Measurements from ENCODE around the gene CHRNG.
"Not testable (repeated sequence)": the region's sequence is repeated elsewhere in the genome, so short reads cannot be mapped to it uniquely, and the experiment has no call there.

CHRNG gene

DNA sequence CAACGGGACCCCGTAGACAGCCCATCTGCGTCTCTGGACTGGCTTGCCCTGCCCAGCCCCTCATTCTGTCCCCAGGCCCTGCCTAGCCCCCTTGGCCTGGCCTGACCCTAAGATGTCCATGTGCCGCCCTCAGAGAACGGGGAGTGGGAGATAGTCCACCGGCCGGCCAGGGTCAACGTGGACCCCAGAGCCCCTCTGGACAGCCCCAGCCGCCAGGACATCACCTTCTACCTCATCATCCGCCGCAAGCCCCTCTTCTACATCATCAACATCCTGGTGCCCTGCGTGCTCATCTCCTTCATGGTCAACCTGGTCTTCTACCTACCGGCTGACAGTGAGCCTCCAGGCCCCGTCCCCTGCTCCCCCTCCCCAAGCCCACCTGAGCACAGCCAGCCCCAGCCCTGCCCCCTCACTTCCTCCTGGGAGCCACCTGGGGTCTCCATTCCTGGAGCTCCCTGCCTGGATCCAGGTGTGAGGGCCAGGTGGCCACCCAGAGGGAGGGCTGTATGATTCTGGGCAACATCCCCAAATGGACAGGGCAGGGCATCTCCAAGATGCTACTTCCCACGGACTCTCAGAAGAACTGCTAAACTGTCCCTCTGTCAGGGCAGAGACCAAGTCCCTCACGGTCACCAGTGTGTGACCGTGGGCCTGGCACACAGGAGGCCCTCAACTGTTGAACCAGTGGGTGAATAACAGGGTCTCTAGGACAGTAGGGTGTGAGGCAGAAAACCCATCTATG, 9.5 kb upstream of the CHRNG start:
- no peak for DNase-seq

DNA sequence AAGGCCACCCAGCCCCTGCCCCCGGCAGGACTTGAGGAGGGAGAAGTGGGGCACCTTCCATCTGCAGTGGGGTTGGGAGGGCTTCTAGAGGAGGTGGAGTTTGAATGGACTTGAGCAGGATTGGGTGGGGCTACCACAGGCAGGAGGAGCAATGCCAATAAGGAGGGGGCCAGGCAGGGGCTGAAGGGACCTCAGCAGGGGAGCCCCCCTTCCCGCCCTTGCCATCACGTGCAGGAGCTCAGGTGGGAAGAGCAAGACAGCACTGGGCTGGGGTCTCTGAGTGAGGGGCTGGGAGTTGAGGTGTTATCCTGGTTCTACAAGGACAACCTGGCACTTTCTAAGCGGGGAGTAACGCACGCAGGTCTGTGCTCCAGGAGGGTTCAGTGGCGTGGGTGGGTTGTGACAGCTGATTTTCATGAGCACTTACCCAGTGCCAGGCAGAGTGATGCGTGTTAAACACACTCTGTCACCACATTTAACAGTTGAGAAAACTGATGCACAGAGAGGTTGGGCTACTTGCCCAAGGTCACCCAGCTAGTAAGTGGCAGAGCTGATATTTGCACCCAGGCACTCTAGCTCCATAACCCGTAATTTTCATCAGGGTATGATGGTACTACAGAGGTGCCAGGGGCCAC, 8.7 kb upstream of the CHRNG start:
- no peak for DNase-seq

DNA sequence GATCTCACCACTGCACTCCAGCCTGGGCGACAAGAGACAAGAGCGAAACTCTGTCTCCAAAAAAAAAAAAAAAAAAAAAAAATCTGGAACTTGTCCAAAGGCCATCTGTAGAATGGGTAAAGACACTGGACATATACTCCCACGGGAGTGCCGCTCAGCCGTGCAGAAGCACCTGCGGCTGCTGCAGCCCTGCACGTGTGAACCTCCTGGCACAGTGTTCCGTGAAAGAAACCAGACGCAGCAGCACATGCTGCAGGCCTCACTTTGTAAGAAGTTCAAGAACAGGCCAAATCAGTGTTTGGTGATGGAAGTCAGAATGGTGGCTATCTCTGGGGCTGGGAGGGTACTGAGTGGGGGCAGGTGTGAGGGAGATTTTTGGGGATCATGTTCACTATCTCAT, 7.1 kb upstream of the CHRNG start:
- DNase-seq: no peak

DNA sequence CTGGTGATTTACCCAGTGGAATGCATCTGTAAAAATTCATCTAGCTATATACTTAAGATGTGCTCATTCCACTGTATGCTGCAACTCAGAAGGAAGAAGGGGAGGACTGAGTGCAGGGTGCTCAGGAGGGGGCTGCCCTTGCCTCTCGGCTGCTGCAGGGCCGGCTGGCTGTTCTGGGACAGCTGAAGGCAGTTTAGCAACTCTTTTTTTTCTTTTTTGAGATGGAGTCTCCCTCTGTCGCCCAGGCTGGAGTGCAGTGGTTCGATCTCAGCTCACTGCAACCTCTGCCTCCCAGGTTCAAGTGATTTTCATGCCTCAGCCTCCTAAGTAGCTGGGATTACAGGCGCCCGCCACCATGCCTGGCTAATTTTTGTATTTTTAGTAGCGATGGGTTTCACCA, 6.7 kb upstream of the CHRNG start:
- DNase-seq: not testable (repeated sequence)

DNA sequence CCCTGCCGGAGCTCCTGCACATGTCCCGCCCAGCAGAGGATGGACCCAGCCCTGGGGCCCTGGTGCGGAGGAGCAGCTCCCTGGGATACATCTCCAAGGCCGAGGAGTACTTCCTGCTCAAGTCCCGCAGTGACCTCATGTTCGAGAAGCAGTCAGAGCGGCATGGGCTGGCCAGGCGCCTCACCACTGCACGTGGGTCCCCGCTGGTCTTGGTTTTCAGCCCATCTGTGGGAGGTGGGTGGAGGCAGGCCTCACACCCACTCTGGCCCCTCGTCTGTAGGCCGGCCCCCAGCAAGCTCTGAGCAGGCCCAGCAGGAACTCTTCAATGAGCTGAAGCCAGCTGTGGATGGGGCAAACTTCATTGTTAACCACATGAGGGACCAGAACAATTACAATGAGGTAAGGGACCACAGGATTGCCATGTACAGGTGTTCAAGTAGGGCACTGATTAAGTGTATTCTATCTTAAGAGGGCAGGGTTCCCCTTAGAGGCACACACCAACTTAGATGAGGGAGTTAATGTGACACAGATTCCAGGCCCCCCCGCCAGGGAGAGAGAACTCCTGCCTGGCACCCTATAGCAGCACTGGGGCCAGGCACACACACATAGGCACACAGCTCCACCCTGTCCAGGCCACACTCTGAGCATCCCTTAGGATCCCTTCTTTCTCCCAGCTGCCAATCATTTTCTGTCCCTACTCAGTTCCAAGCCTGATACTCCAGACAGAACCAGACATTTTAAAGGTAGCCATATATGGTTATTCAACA, 5.4 kb upstream of the CHRNG start:
- no peak for DNase-seq

DNA sequence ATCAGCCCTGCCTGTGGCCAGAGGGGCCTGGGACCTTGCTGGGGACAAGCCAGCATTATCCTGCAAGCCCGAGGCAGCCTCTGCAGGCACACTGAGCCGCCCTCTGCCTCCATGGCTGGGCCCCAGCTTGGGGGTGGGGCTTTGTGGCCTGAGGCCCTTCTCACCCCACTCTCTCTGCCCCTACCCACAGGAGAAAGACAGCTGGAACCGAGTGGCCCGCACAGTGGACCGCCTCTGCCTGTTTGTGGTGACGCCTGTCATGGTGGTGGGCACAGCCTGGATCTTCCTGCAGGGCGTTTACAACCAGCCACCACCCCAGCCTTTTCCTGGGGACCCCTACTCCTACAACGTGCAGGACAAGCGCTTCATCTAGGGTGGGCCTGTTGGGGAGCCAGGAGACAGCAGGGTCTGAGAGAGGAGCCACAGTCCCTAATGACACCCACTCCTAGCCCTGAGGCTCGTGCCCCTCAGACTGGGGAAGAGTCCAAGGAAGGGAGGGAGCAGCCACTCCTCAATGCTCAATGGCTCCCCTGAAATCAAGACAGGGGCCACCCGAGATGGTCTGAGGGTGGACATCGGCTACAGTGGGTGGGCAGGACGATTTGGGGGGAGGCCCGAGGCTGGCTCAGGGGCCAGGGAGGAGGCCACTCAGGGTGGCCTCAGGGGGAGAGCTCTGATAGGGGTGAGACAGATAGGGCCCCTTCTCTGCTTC, 4.4 kb upstream of the CHRNG start:
- no peak for DNase-seq

DNA sequence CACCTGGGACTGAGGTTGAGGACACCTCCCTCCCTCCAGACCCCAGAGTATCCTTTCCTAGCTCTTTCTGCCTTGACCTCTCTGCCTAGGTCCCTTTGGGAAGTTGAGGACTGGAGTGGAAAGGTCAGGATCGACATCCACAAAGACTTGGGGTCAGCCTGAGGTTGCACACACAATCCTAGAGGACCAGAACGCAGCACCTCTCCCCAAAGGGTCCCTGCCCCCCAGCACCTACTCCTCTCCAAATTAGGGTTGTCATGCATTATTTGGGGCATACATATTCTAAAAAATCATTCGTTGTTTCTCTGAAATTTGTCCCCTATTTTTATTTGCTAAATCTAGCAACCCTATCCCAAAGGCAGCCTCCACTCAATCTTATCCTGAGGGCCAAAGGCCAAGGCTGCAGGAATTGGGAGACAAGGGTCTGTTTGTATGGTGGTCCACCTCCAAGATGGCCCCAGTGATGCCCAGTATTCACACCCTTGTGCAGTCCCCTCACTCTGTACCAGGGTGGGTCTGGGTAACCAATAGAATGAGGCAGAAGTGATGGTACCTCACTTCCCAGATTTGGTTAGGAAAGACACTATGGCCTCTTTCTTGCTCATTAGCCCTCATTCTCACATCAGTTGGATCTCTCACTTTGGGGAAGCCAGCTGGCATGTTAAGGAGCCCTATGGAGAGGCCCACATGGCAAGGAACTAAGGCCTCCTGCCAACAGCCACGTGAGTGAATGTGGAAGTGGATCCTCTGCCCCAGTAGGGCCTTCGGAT, 3.5 kb upstream of the CHRNG start:
- no peak for DNase-seq

DNA sequence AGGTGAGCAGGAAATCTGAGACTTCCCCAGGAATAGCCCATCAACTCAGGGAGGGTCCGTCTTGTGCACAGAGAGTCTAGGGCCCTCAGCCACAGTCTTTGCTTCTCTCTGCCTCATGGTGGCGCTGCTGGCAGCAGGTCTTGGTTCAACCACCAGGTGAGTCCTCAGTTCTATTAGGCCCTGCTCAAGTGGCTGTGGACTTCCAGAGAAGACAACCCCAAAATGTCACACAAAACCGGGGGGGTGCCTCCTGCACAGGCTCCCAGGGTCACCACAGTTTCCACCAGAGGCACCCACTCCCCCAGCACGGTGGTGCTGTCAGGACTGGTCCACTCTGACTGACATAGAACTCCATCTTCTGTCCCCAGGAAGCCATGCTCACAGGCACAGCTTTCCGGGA, 2.4 kb upstream of the CHRNG start:
- DNase-seq: no peak

DNA sequence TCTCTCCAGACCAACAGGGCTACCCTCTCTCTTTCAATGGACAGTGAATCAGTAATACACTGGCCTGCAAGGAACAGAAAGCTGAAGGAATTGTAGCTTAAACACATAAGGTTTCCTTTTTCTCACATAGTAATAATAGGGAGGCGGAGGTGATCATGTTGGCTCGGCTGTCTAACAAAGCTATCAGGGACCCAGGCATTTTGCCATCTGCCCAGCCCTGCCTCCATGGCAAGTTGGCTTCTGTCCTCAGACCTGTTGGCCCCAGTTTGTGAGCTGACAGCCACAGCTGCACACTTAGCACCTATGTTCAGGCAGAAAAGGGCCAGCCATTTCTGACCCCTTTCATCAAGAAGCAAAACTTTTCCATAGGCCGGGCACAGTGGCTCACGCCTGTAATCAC, 2.0 kb upstream of the CHRNG start:
- no peak for DNase-seq

DNA sequence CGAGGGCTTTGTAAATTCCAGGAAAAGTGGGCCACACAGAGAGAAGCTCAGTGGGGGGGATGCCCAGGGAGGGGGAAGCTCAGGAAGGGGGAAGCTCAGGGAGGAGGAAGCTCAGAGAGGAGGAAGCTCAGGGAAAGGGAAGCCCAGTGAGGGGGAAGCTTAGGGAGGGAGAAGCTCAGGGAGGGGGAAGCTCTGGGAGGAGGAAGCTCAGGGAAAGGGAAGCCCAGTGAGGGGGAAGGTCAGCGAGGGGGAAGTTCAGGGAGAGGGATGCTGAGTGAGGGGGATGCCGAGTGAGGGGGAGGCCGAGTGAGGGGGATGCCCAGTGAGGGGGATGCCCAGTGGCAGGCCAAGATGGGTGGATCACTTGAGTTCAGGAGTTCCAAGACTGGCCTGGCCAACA, 821 bp upstream of the CHRNG start:
- no peak for DNase-seq

DNA sequence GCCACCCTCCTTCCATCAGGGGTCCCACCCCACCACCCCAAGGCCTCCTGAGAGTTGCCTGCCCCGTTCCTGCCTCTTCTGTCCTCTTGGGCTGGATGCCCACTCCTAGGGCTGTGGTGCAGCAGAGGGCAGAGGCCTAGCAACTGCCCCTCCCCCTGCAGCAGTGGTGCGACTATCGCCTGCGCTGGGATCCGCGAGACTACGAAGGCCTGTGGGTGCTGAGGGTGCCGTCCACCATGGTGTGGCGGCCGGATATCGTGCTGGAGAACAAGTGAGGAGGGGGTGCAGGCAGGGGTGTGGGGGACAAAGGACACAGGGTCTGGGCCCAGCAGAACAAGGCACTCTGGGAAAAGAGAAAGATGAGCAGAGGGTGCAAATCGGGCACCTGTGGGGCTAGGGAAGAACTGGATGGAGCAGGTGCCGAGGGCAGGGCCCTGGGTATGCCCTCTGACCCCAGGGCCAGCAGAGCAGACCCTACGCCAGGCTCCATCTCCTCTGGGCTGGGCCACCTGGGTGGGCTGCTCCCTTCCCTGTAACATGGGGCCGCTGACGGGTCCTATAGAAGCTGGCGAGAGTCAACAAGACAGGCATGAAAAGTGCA, 1.0 kb downstream of the CHRNG start:
- no peak for DNase-seq

DNA sequence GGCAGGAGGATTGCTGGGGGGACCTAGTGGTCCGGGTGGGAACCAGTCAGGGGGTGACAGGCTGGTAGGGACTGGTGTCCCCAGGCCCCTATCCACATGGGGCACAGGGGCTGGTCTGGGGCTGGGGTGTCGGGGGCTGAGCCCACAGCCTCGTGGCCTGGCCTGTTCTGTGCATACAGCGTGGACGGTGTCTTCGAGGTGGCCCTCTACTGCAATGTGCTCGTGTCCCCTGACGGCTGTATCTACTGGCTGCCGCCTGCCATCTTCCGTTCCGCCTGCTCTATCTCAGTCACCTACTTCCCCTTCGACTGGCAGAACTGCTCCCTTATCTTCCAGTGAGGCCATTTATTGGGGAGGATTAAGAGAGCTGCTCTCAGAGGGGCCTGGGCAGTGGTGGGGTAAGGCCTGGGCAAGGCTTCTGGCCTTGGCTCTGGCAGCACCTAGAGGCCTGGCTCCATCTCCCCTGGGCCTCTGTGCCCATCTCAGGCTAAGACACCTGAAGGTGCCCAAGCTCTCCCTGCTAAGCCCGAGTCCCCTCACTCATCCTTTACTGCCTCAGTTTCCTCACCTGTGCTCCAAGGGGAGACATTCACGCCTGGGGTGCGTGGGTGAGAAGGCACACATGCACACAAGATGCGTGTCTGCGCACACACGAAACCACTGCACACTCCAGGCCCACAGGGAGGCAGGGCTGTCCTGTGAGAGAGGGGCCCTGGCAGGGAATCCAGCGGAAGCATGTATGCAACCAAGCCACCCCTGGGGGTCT, 1.9 kb downstream of the CHRNG start:
- no peak for DNase-seq

DNA sequence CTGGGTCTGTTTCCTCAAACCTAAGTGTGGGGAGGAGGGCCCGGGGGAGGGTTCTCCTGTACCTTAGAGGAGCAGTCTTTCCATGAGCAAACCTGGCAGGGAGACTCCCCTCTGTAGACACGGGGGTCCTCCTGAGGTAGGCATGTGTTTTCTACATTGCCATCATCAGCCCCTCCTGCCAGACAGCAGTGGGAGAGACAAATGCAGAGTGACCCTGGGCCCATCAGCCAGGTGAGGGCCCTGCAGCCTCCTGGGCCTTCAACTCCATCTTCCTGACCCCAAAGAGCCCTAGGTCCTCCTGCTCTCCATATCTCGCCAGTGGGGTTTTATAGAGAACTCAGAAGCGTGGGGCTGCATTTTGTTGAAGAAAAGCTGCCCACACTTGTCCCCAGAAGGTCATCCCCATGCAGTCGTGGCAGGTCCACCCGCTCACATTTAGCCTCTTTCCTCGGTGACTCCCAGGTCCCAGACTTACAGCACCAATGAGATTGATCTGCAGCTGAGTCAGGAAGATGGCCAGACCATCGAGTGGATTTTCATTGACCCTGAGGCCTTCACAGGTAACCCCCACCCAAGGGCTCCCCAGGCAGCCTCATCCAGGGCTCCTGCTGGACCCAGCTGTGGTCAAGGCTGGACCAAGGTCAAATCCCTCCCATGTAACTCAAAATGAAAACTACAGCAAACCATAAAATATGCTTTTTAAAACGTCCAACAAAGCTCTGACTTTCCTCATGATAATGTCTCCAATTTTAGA, 2.6 kb downstream of the CHRNG start:
- no peak for DNase-seq

DNA sequence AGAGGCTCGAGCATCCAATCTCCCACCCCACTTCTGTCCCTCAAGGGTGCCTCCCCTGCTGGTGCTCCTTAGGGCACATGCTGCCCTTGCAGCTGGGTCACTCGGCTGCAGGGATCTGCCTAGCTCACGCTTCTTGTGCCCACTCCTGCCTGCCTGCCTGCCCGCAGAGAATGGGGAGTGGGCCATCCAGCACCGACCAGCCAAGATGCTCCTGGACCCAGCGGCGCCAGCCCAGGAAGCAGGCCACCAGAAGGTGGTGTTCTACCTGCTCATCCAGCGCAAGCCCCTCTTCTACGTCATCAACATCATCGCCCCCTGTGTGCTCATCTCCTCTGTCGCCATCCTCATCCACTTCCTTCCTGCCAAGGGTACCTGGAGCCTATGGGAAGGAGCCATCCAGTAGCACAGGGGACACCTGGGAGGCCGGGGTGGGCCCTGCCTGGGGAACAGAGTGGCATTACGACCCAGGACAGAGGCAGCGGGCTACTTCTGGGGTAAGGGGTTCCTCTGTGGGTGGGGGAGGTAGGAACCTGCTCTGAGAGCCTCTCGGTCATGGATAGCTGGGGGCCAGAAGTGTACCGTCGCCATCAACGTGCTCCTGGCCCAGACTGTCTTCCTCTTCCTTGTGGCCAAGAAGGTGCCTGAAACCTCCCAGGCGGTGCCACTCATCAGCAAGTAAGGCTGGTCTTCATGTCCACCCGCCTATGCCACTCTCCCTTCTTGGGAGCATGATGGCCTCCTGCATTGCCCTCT, 3.4 kb downstream of the CHRNG start:
- no peak for DNase-seq

DNA sequence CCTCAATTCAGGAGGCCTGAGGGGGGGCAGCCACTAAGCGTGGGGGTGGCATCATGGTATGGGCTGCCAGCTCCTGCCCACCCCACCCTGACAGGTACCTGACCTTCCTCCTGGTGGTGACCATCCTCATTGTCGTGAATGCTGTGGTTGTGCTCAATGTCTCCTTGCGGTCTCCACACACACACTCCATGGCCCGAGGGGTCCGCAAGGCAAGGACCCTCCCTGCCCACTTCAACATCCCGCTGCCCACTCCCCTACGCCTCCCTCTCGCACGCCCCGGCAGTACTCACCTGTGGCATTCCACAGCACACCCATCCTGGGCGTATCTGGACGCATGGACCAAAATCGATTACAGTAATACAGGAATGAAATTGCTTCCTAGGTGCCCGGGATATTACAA, 4.0 kb downstream of the CHRNG start:
- DNase-seq: no peak

DNA sequence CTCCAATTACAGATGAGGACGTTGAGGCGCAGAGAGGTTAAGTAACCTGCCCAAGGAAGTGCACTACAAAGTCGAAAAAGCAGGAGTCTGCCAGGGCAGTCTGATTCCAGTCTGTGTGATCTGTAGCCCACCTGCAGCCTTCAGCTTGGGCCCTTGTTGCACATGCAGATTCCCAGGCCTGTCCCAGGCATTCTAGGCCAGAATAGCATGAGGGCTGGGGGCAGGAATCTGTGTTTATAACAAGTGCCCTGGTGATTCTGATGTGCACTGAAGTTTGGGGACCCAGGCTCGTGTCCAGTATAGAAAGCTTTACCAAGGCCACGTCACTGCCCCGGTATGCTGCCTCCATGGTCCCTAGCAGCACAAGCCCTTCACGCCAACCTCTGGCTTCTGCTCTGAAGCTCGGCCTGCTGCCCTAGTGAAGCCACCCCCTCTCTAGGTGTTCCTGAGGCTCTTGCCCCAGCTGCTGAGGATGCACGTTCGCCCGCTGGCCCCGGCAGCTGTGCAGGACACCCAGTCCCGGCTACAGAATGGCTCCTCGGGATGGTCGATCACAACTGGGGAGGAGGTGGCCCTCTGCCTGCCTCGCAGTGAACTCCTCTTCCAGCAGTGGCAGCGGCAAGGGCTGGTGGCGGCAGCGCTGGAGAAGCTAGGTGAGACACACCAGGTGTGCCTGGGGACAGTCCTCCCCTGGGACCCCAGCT, 4.6 kb downstream of the CHRNG start:
- DNase-seq: no peak

DNA sequence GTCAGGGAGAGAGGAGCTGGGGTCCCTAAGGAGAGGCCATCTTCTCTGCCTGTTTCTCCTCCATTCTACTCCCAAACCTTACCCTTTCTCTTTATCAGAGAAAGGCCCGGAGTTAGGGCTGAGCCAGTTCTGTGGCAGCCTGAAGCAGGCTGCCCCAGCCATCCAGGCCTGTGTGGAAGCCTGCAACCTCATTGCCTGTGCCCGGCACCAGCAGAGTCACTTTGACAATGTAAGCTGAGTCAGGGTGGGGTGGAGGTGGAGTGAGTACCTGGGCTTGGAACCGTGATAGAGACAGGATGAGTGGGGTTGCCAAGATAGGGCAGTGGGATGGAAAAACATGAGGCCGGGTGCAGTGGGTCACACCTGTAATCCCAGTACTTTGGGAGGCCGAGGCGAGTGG, 5.2 kb downstream of the CHRNG start:
- no peak for DNase-seq

DNA sequence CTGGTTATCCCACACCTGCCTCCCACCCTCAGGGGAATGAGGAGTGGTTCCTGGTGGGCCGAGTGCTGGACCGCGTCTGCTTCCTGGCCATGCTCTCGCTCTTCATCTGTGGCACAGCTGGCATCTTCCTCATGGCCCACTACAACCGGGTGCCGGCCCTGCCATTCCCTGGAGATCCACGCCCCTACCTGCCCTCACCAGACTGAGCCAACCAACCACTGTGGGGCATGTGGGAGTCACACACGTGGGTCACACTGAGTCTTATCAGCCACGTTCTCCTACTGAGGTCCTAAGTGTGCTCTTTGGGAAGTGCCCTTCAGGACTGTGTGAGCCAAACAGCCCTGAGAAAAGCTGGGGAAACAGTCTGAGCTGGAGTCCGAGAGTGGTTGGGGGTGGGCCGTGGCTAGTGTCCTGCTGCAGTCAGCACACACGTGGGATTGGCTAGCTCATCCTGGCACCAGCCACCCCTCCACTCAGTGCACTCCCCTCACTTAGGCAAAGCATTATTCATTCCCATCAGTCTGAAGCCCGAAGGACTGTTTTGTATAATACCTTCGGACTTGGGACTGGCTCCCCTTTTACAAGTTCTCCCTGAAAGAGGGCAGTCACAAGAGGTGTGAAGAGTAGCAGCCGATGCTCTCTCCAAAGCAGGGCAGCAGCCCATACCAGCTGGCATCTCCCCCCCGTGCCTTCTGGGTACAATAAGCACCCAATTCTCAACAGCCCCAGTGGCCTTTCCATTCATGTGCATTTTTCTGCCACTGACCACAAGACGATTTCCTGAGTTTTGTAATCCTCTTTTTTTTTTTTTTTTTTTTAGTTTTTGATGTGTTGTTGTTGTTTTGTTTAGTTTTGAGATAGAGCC, 6.3 kb downstream of the CHRNG start:
- no peak for DNase-seq
